ENCODE data around the gene TCAP.

The TCAP gene
- total RNA-seq = 1.0 to 1.8 reads per million in 2 donors

- DNase-seq = no peak
Observed at GRCh38 chr17:39664581-39665561, at the start of gene TCAP. Gene TCAP, plus strand, starts transcription at chr17:39665349. Its CDS starts 11 bp downstream, at chr17:39665360.

- DNase-seq = no peak
Observed at GRCh38 chr17:39615434-39615833, 49.7 kb upstream of the TCAP start.

- no peak for DNase-seq
Observed at GRCh38 chr17:39617100-39617445, 48.1 kb upstream of the TCAP start.

DNA sequence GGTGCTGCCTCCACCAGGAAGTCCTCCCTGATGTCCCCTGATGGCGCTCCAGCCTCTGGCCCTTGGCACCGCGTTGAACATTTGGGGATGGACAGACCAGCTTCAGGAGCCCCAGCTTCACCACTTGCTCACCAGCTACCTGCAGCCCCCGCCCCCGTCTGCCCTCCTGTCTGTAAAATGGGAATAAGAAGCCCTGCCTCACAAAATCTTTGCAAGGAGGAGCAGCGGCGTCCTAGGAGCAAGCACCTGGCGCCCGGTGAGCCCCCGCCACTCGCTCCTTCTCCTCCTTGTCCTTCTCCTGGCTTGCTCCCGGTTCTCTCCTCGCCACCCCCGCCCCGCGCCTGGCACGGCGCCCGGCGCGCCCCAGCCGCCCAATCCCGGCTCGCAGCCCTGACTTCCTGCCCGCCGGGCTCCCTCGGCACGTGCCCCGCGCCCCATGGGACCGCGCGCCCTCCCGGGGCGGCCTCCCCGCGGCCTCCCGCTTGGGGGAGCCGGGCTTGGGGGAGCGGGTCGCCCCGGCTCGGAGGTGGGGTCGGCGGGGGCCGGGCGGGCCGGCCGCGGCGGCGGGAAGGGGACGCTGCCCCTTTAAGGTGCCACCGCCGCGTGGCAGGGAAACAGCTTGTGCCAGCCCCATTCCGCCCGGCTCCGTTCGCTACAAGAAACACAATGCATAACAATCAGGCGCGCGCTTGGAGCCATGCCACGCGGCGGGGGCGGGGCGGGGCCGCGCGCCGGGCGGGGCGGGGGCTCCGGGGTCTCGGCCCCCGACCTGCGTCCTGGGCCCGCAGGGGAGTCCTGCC, 47.5 kb upstream of the TCAP start:
- peak; percentile 30 for DNase-seq

DNA sequence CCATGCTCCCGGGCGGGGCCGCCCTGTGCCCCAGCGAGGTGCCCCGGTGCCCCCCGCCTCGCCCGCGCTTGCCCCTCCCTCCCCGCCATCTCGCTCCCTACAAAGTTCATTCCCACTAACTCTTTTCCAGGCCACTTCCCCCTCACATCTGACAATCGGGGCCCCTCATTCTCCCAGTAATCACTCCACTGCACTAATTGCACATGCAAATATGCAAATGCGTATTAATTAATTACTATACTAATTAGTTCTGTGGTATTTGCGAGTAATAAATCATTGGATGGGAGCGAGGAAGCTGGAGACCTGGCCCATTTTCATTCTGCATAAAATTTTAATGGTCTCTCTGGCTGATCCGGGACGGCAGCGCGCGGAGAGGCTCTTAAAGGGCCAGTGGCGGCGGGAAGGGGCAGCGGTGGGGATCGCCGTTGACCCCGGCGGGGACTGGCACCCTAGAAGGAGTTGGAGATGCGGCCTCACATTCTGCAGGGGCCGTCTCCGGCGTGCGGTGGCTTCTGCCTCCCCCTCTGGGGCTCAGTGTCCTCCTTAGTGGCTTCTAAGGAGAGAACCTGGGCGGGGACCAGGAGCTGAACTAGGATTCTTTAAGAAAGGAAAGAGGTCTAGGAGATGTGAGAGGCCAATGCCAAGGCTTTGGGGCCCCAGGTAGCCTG, 46.8 kb upstream of the TCAP start:
- DNase-seq = no peak

GRCh38 chr17:39618956-39619785, 46.0 kb upstream of the TCAP start:
- DNase-seq = no peak

DNA sequence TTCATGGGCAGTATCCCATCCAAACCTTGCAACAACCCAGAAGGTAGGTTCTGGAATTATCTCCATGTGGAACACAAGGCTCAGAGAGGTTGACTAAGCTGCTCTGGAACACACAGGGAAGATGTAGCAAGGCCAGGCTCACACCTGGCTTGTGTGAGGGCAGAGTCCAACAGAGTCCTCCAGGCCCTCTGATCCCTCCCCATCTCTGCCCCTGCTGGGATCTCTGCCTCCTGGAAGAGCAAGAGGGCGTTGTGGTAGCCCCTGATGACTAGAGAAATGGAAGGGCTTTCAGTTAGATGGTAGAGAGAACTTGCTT, 45.4 kb upstream of the TCAP start:
- no peak for DNase-seq

DNA sequence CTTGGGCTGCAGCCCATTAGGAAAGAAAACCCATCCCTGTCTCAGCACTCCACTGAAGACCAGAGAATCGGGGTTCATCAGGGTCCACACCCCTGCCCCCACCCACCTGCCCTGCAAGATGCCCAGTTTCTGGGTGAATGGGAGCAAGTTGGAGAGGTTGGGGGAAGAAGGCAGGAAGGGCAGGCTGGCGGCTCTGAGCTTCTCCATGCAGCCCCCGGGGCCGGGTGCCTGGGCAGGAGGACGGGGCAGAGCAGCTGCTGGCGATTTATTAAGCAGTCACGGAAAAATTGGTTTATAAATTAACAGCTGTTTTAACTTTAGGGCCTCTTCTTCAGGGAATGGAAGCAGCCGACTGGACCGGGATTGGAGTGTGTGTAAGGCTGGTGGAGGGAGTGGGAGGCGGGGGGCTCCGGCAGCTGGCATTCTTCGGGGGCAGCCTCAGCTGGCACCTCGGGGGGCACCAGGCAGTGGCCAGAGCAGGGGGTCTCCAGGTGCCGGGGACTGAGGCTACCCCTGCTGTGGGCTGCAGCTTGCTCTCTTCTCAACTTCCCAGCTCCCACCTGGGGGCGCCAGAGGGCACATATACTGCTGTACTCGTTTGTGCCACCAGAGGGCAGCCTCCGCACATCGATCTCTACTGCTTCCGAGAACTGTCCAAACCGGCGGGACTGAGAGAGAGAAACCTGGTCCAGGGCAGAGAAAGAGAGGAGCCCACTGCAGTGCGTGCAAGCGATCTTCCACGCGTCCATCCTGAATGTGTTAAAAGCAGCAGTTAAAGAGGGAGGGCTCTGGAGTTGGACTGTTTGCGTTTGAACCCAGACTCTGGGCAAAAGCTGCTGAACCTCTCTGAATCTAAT, 43.4 kb upstream of the TCAP start:
- DNase-seq = peak; percentile 30

DNA sequence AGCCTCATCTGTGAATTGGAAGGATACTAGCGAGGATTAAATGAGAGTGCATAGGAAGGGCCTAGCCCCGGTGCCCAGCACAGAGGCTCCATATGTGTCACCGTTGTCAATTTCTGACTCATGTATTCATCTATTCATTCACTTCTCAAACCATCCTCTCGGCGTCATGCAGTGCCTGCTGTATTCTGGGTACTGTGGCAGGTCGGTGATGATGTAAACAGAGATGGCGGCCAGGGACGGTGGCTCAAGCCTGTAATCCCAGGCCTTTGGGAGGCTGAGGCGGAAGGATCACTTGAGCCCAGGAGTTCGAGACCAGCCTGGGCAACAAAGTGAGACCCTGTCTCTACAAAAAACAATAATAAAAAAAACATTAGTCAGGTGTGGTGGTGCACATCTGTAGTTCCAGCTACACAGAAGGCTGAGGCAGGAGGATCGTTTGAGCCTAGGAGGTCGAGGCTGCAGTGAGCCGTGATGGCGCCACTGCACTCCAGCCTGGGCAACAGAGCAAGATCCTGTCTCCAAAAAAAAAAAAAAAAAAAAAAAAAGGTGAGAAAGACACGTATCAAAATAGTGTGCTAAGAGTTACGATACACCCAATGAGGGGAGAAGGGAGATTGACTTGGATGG, 42.7 kb upstream of the TCAP start:
- no peak for DNase-seq

GRCh38 chr17:39623356-39623950, 41.7 kb upstream of the TCAP start:
- peak; percentile 51 for DNase-seq

GRCh38 chr17:39624313-39624712, 40.8 kb upstream of the TCAP start:
- DNase-seq = no peak

- DNase-seq = no peak
Observed at GRCh38 chr17:39625198-39625785, 39.9 kb upstream of the TCAP start.

GRCh38 chr17:39626171-39627046, 38.7 kb upstream of the TCAP start, which contains the start of gene PPP1R1B:
Gene PPP1R1B, plus strand, starts transcription at chr17:39626952. Its CDS starts 441 bp downstream, at chr17:39627393.
- DNase-seq = no peak

GRCh38 chr17:39627047-39627711, 38.0 kb upstream of the TCAP start:
- DNase-seq = no peak

- DNase-seq = no peak
Observed at GRCh38 chr17:39627712-39628516, 37.2 kb upstream of the TCAP start.

DNA sequence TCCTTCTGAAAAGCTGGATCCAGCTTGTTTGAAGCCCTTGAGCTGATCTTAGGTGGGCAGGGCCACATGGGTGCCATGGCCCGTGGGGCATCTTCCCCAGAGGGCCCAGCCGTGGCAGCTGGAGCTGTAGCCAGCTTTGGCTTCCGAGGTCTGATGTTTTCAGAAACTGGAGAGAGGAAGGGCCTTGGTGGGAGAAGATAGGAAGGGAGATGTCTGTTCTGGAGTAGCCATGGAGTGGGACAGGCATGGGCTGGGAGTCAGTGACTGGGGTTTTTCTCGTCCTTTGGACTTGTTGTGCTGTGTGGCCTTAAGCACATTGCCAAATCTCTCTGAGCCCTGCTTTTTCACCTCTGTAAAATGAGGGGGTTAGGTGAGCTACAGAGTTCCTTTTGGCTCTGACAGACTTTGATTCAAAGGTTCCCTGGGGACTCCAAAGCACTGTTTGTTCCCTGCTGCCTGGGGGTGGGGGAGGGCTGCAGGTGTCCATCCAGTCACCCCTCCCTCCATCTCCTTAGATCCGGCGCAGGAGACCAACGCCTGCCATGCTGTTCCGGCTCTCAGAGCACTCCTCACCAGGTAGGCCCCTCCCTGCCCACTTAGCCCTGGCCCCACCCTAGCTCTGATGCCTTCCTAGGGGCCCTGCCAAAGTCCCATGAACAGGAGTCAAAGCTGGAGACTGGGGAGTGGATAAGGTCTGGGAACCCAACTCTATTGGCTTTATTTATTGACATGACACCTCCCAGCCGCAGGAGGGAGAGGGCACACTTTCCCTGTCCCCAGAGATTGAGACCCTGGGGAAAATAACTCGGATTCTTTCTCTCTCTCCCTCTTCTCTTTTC, 36.3 kb upstream of the TCAP start:
- DNase-seq = no peak

DNA sequence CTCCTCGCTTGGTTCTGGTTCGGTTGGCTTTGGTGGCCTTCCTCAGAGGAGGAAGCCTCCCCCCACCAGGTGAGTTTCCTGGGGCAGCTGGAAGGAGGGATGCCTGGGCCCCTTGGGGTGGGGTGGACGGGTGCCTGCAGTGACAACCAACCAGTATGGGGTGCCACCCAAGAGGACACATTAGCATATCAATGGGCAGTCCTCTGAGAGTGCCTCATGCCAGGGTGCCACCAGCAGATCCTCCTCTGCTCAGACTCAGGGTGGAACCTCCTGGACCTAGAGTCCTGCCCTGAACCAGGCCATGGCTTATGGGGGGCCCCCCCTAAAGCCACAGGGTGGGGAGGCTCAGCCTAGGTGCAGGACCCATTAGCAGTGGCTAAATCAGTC, 35.7 kb upstream of the TCAP start:
- no peak for DNase-seq

Data from activated gamma-delta T cell (primary cell).